Jurkat, Clone E6-1 (cell line): ENCODE data around the gene PSMA7.

ENCODE experiments used
- DNase-seq: peaks from one replicate; pipeline ENCODE4 v3.0.0-alpha.2; 2011; ENCODE audit warnings: low read depth, low spot score
- H3K4me3 ChIP-seq: 2 replicates; pipeline ENCODE4 v1.5.1; 2011; ENCODE audit warnings: mild to moderate bottlenecking, low read length, control low read depth, moderate library complexity

Gene PSMA7

GRCh38 chr20:62141397-62142251 lies 1.6 kb downstream of the PSMA7 start:
- DNase-seq, result peak; percentile 26
- peak overlapping the region; percentile 78 for H3K4me3 ChIP-seq

- no peak overlapping the region for H3K4me3 ChIP-seq
Measured at GRCh38 chr20:62141043-62141396, 2.2 kb downstream of the PSMA7 start.

GRCh38 chr20:62139636-62140035 lies 3.6 kb downstream of the PSMA7 start:
- H3K4me3 ChIP-seq, result no peak overlapping the region
- DNase-seq, result no peak

More at GRCh38 chr20:62141043-62141396, 2.2 kb downstream of the PSMA7 start:
- no peak for DNase-seq

- H3K4me3 ChIP-seq, result no peak overlapping the region
- DNase-seq, result no peak
Measured at GRCh38 chr20:62138912-62139311, 4.3 kb downstream of the PSMA7 start.

GRCh38 chr20:62138204-62138543 lies 5.0 kb downstream of the PSMA7 start:
- H3K4me3 ChIP-seq, result no peak overlapping the region
- no peak for DNase-seq

- H3K4me3 ChIP-seq, result no peak overlapping the region
- no peak for DNase-seq
Measured at GRCh38 chr20:62137478-62138203, 5.6 kb downstream of the PSMA7 start.

GRCh38 chr20:62137092-62137384 lies 6.2 kb downstream of the PSMA7 start:
- DNase-seq, result no peak
- no peak overlapping the region for H3K4me3 ChIP-seq

GRCh38 chr20:62136283-62137091 lies 6.7 kb downstream of the PSMA7 start:
- DNase-seq, result peak; percentile 58
- no peak overlapping the region for H3K4me3 ChIP-seq

GRCh38 chr20:62135573-62136266 lies 7.5 kb downstream of the PSMA7 start:
- no peak for DNase-seq
- no peak overlapping the region for H3K4me3 ChIP-seq

- no peak for DNase-seq
- H3K4me3 ChIP-seq, result no peak overlapping the region
Measured at GRCh38 chr20:62134735-62135231, 8.4 kb downstream of the PSMA7 start.

GRCh38 chr20:62133864-62134263 lies 9.3 kb downstream of the PSMA7 start:
- peak; percentile 33 for DNase-seq
- H3K4me3 ChIP-seq, result no peak overlapping the region

GRCh38 chr20:62133051-62133845 lies 9.9 kb downstream of the PSMA7 start:
- H3K4me3 ChIP-seq, result no peak overlapping the region
- no peak for DNase-seq

GRCh38 chr20:62132421-62132820 lies 10.8 kb downstream of the PSMA7 start:
- no peak for DNase-seq
- no peak overlapping the region for H3K4me3 ChIP-seq

GRCh38 chr20:62131560-62132320 lies 11.5 kb downstream of the PSMA7 start:
- no peak for DNase-seq
- H3K4me3 ChIP-seq, result no peak overlapping the region

- H3K4me3 ChIP-seq, result no peak overlapping the region
- DNase-seq, result no peak
Measured at GRCh38 chr20:62129731-62130531, 13.3 kb downstream of the PSMA7 start.

GRCh38 chr20:62128502-62128901 lies 14.7 kb downstream of the PSMA7 start:
- no peak overlapping the region for H3K4me3 ChIP-seq
- no peak for DNase-seq

GRCh38 chr20:62127799-62128198 lies 15.4 kb downstream of the PSMA7 start:
- H3K4me3 ChIP-seq, result no peak overlapping the region
- DNase-seq, result no peak
